ENCODE results near the gene ADK.
"Not testable (repeated sequence)": the region's sequence is repeated elsewhere in the genome, so short reads cannot be mapped to it uniquely, and the experiment has no call there.

ADK gene

DNA sequence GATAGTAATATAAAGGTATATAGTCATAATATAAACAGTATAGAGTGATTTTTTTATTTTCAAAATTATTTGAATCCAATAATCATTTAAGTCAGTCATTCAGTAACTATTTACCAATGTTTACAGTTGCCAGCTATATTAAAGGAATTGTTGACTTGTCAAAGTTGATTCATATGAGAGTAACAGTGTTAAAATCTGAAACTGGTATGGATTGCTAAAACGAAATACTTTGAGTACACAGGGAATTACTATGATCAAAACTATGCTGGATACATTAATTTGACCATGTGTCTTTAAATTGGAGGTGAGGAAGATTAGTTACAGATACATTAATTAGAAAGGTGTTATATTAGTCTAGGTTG lies 282.6 kb downstream of the ADK start:
- DNase-seq, result no peak

DNA sequence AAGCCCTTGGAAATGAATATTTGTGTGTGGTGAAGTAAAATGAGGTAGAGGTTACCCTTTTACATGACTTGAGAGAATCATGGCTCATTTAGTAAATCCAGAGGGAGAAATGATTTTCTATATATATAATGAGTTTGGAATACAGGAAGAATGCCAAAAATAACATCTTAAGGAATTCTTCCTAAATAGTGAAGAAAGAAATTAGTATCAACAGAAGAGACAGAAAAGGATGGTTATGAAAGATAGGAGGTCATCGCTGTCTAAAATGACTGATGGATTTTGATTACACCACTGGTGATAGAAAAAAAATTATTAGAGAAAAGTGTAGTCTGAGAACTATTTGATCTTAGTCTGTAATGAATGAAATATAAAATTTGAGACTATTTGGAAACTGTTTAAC lies 283.0 kb downstream of the ADK start:
- DNase-seq, result no peak

DNA sequence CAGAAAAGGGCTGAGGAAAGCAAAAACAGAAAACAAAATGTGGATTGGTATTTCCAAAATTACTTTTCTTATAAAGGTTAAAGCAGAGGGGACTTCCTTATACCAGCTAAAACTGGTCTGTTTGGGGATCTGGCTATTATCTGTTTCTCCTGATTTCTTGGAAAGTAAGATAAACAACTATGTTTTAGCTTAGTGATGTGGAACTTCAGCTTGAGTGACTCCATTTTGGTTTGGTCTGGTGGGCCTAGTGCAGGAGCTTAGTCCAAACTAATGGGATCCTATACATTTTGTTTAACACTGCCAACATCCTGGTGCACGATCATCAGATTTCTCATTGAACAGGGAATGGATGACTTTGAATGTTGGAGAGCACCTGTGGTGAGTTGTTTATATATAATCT lies 283.5 kb downstream of the ADK start:
- no peak for DNase-seq

DNA sequence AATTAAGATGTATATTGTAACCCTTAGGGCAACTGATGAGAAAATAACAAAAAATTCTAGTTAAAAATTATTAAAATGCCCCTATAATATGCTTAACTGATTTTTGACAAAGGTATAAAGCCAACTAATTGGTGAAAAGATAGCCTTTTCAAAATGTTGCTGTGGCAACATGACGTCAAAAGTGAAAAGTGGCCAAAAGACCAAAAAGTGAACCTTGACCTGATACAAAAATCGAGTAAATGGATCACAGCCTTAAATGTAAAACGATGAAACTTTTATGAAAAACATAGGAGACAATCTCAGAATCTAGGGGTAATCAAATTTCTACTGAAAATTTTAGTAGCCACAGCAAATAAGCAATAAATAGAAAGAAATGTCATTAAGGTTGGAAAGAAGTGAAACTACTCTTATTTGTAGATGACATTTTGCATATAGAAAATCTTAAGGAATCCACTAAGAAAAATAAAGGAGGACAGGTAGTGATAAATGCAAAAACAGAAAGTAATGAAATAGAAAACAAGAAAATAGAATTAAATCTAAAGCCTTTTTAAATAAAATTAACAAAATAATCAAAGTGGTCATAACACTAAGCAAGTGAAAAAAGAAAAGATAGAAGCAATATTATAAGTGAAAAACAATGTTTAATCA lies 285.6 kb downstream of the ADK start:
- DNase-seq, result no peak

DNA sequence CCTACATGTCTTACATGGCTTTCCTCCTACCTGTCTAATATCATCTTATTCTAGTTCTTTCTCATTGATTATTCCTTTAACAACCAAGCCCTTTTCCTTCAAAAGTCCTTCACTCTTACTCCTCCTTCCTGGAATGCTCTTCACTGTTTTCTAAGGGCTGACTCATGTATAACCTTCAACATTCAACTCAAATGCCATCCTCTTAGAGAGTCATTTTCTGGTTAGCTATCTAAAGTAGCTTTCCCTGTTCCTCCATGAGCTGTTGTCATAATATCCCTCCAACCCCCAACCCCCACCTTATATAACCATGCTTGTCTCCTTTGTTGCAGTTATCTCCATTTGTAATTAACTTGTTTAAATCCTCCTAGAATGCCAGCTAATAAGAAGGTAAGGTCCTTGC lies 286.8 kb downstream of the ADK start:
- DNase-seq, result no peak

DNA sequence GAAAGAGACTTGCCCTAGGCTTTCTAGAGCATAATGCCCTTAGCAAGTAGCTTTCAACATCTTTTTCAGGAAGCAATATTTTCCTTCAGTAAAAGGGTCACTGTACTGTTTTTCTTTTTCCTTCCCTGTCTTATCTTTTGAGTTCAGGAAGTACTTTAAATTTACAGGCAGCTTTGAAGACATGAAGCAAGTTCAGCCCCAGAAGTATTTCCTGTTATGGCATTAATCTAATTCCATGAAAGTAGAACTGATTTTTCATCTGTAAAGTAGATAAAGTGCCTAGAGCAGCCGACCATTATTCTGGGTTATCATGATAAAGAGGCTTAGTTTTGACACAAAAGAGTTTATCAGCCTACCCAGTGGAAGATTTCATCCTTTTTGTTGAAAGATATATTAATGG lies 288.2 kb downstream of the ADK start:
- DNase-seq, result no peak

DNA sequence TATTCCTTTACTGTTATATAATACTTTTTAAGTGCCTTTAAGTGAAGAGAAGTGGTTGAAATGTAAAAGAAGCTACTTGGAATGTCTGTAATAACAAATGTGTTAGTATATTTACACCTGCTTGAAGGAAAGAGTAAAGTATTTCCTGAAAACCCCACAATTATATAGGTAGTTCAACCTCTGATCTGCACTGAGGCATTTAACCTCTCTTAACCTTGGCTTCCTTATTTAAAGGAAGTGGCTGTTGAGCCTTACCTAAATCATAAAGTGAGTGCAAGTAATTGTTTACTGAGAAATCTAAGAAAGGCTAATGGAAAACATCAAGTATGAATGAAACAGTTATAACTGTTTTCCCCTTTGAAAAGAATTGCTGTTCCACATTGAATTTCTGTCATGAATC lies 294.5 kb downstream of the ADK start:
- no peak for DNase-seq

DNA sequence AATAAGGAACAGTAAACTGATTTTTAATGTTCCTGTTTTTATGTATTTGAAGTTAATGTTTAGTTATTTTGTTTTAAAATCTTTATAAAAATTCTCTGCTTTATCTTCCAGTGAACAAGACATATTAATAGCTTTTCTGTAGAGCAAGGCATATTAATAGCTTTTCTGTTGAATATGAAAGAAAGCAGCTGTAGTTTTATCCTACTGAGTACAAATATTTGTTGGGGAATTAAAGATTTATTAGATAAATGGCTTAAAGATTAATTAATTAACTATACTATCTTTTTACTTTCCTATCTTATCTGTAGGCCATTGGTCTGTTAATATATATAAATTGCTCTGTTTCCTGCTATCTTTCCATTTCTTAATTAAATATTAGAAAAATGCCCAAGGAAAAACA lies 299.6 kb downstream of the ADK start:
- no peak for DNase-seq

DNA sequence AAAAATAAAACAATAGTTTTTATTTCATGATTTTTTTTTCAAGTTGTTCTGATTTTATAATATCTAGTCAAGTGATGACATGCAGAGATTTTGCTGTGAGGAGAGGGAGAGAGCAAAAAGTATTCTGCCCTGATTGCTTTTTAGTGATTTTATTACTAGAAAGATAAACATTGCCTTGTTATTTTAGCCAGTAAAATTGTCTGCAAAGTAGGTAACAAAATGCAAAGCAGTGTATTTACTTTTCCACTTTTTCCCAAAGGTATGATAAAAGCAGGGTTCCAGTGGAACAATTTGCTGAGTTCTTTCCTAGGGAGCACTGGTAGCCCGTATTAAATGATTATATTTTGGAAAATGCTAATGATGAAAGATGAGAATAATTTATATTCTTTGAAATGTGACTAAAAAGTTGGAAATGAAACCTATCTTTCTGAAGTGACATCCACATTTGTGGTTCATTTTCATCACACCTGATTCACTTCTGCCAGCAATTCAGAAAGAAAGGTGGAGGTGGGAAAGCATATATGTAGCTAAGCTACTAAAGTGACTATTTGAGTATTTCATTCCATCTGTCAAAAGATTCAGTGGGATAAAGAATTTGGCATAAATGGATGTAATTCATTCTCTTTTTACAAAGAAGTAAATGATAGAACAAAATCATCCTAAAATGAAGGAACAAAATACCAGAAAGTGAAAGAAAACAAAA lies 300.3 kb downstream of the ADK start:
- DNase-seq, result no peak

DNA sequence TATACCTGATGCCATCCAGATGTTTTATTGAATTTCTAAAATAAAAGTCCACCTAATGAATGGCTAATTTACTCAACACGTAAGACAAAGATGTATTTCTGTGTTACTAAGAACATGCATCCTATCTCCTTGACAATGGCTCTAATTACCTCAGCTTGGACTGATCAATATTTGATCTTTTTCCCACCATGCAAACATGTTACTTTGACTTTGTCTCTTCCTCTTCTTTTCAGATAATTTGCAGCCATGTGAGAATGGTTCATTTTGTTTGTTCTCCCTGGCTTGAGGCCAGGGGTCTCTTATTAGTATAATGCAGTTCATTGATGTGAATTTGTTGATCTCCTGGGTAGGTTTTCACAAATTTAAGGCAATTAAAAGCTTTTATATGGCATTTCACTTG lies 302.1 kb downstream of the ADK start:
- no peak for DNase-seq

DNA sequence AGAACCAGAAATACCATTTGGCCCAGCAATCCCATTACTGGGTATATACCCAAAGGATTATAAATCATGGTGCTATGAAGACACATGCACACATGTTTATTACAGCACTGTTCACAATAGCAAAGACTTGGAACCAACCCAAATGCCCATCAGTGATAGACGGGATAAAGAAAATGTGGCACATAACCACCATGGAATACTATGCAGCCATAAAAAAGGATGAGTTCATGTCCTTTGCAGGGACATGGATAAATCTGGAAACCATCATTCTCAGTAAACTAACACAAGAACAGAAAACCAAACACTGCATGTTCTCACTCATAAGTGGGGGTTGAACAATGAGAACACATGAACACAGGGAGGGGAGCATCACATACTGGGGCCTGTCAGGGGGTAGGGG lies 306.5 kb downstream of the ADK start:
- not testable (repeated sequence) for DNase-seq

DNA sequence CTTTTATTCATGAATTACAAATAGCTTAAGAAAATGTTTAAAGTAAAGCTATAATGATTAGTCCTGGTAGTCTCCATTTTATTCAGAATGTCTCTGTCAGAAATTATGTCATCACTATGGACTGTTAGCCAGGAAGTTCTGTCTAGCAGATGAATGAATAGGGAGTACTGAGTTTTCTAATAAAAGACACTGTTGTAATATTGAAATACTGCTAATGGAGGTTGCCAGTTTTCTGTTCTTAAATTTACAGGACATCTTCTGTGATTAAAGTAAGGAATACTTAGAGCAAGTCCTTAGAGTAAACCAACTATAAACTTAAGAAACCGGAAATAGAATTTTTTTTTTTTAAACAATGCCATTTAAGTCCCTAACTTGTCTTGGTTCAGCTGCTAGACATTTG lies 309.8 kb downstream of the ADK start:
- DNase-seq, result no peak

DNA sequence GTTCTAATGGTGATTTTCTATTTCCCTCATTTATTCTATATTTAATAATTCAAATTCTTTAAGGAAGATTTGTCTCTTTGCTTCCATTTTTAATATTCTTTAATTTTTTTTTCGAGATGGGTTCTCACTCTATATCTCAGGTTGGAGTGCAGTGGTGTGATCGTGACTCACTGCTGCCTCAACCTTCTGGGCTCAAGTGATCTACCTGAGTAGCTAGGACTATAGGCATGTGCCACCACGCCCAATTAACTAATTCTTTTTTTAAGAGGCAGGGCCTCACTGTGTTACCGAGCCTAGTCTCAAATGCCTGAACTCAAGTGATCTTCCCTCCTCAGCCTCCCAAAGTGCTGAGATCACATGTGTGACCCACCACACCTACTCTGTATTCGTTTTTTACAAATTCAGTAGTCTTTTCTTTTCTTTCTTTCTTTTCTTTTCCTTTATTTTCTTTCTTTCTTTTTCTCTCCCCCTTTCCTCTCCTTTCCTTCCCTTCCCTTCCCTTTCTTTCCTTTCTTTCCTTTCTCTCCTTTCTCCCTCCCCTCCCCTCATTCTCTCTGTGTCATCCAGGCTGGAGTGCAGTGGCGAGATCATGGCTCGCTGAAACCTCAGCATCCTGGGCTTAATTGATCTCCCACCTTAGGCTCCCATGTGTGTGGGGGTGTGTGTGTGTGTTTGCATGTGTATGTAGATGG lies 323.1 kb downstream of the ADK start:
- no peak for DNase-seq

DNA sequence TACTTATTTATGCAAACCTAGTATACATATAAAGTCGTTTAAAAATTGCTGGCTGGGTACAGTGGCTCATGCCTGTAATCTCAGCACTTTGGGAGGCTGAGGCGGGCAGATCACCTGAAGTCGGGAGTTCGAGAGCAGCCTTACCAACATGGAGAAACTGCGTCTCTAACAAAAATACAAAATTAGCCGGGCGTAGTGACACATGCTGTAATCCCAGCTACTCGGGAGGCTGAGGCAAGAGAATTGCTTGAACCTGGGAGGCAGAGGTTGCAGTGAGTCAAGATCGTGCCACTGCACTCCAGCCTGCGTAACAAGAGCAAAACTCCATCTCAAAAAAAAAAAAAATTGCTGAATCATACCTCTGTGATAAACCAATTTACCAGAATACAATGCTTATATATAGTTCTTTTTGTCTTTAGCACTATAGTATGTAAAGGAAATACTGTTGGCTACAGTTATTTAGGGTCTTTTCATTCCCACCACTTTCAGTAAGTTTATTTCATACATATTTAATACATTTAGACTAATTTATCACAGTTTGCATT lies 325.2 kb downstream of the ADK start:
- DNase-seq, result not testable (repeated sequence)

DNA sequence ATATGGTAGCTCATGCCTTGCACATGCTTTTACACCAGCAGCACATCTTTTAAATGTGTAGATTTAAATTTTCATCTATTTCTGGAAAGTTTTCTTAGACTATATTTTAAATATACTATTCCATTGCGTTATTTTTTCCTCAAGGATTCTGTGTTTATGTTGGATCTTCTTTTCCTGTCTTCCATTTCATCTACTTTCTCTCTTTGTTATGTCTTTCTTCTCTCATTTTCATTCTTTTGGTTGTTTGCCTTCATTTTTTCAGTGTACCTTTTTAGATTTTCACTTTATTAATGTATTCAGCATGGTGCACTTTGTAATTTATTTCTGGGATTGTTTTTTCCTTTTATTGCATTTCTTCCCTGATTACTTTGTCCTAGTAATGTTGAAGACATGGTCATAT lies 329.8 kb downstream of the ADK start:
- no peak for DNase-seq

DNA sequence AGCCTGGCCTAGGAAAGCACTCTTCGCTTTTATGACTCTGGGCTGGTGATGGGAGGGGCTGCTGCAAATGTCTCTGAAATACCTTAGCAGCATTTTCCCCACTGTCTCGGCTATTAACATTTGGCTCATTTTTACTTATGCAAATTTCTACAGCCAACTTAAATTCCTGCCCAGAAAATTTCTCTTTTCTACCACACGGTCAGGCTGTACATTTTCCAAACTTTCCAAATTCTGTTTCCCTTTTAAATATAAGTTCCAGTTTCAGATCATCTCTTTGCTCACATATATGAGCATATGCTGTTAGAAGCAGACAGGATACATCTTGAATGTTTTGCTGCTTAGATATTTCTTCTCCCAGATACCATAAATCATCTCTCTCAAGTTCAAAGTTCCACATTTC lies 332.3 kb downstream of the ADK start:
- DNase-seq, result peak; percentile 26 to 77 (median 48)

DNA sequence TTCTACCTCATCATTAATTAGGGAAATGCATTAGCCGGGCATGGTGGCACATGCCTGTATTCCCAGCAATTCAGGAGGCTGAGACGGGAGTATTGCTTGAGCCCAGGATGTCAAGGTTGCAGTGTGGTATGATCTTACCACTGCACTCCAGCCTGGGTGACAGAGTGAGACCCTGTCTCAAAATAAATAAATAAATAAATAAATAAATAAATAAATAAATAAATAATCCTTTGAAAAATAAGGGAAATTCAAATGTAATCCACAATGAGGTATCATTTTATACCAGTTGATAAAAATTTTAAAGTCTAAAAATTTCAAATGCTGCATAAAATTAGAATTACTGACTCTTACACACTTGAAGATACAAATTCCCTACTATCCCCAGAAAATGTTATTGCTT lies 334.3 kb downstream of the ADK start:
- DNase-seq, result no peak

DNA sequence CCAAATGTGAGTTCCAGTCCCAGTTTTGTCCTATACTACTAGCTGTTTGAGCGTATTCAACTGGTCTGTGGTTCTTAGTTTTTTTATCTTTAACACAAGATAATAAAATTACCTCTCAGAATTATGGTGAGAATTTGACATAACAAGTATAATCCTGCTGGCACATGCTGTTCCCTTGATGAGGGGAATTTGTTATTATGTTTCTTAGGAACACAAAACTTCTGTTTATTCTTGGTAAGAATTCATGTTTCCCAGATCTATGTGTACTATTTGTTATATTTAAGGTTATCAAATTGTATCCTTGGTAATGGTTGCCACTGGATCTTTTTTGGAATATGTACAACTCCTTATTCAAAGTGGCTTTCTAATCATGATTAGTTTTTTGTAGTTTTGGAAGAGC lies 335.6 kb downstream of the ADK start:
- no peak for DNase-seq

DNA sequence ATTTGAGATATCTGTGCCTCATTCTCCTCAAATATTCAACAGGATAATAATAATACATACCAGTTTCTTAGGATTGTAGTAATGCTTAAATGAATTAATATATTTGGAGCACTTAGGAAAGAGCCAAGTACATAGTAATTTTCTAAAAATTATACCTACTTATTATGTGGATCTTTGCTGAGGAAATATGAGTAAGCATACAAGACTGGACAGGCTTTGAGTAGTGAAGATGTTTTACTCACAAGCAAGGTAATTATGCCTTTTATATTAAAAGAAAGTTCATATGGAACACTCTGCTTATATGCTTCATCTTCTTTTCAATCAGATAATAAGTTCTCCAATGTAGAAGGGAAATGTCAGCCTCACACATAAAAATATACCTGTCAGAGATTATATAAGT lies 337.9 kb downstream of the ADK start:
- DNase-seq, result no peak

DNA sequence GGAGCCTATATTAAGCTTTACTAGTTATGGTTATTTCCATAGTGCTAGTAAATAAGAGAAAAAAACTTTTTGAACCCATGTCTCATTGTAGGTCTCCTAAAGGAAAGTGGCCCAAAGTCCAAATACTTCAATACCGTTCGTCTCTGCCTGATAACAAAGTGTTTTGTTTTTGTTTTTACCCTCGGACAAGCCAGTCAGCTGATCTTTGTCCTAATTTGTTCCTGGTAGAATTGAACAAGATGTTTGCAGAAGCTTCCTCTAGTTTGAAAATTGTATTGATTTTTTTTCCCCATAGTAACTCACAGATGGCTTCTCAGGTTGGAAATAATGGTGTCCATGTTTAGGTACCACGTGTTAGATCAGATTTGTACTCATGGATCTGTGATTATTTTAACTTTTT lies 339.5 kb downstream of the ADK start:
- no peak for DNase-seq

DNA sequence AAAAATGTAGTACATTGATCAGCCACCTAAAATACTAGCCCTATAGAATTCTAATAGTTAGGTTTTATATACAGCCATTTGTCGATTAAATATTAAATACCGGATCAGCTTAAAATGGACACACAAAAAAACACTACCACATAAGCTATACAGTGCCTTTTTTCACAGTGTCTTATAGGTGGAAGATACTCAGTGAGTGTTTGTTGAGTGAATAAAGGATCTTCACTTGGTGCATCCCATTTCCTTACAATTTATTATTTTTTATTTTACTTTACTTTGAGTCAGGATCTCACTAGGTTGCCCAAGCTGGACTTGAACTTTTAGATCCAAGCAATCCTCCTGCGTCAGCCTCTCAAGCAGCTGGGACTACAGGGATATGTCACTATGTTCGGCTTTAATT lies 340.0 kb downstream of the ADK start:
- no peak for DNase-seq

DNA sequence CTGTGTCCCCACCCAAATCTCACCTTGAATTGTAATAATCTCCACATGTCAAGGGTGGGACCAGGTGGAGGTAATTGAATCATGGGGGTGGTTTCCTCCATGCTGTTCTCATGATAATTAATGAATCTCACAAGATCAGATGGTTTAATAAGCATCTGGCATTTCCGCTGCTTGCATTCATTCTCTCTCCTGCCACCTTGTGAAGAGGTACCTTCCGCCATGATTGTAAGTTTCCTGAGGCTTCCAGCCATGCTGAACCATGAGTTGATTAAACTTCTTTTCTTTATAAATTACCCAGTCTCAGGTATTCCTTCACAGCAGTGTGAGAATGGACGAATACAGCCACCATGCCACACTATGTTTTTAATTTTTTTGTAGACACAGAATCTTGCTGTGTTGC lies 345.3 kb downstream of the ADK start:
- DNase-seq, result not testable (repeated sequence)

DNA sequence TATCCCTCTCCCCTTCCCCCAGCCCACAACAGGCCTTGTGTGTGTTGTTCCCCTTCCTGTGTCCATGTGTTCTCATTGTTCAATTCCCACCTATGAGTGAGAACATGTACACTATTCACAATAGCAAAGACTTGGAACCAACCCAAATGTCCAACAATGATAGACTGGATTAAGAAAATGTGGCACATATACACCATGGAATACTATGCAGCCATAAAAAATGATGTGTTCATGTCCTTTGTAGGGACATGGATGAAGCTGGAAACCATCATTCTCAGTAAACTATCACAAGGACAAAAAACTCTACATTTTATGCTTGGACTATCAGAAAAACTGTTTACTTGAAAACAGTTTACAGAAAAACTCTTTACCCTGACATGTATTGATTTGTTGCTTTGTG lies 347.6 kb downstream of the ADK start:
- not testable (repeated sequence) for DNase-seq

DNA sequence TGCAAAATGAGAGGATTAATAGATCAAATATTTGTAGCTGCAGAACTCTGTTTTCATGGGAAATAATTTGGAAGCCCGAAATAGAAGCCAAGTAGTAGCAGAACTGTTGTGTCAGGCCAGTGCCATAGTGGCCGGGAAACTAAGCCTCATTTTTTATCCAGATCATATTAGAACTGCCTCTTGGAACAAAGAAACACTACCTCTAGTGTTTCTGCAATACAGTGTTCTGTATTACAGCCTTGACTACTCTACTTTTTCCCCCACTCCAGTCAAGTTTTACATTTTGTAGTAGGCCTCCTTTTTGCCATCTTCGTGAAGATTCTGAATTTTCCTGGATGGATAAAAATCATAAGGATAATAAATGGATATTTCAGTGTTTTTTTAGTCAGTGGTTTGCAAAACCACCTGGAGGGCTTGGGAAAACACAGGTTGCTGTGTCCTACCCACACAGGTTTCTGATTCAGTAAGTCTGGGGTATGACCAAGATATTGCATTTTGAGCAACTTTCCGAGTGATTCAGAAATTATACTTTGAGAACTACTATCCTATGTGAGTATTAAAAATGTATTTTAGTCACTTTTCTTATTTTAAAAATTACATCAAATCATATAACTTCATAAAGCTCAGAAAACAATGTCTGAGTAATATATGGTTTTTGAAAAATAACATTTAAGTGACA lies 349.1 kb downstream of the ADK start:
- peak in 2 of 3 donors; percentile 14 to 34 for DNase-seq

Measured in suppressor macrophage treated with lipopolysaccharide for 1 hour (primary cell).